Cardiac muscle cell (in vitro differentiated cells and primary cell): ENCODE measurements around the gene AUTS2. TPM values are rescaled to one million over a fixed set of nuclear protein-coding genes. Genes with fewer than 3 reads are reported as not detected.

Source experiments
- DNase-seq, 2 donors: peaks; one replicate each; pipeline versions ENCODE4 v3.0.0 to v3.0.0-alpha.2; 2010 to 2017; ENCODE audit warnings: low read depth in 1 of 2, low spot score in 1 of 2
- H3K27ac ChIP-seq: fragments of 200-600 bp; sonication (generic); 2 replicates; pipeline ENCODE4 v1.5.1; 2016
- H3K27me3 ChIP-seq: fragments of 200-600 bp; sonication (generic); 2 replicates; pipeline ENCODE4 v1.6.0; 2016; ENCODE audit warnings: control low read depth
- H3K36me3 ChIP-seq: fragments of 200-600 bp; sonication (generic); 2 replicates; pipeline ENCODE4 v1.5.1; 2016; ENCODE audit warnings: control low read depth
- H3K4me1 ChIP-seq: fragments of 200-600 bp; sonication (generic); 2 replicates; pipeline ENCODE4 v1.8.1; 2017; ENCODE audit warnings: low read depth, mild to moderate bottlenecking, mixed run types
- H3K4me3 ChIP-seq: fragments of 200-600 bp; sonication (generic); 2 replicates; pipeline ENCODE4 v1.5.1; 2016; ENCODE audit warnings: mild to moderate bottlenecking
- H3K9me3 ChIP-seq: fragments of 200-600 bp; sonication (generic); 2 replicates; pipeline ENCODE4 v1.5.1; 2017; ENCODE audit warnings: low read depth, mild to moderate bottlenecking, control low read depth
- polyA plus RNA-seq: library from polyadenylated mRNA; unstranded; fragments of >200 nt; fragmentation: Nextera tagmentation; extraction: Ambion mirVana; gene quantifications from 2 replicates; pipeline ENCODE4 v1.2.1, GENCODE V29; 2016
- total RNA-seq: library from RNA; depleted of rRNA; stranded (reverse); fragments of >200 nt; gene quantifications from 2 replicates; pipeline ENCODE4 v1.2.3, GENCODE V29; 2016
- TF ChIP-seq, protein P1 (sequence below): IDR thresholded peaks from 2 replicates; pipeline ENCODE4 v1.5.1; 2012; ENCODE audit warnings: low read depth, mild to moderate bottlenecking, low read length

AUTS2 gene
- total and polyA plus RNA-seq, 2 experiments from 2014 or later: 41.0 to 45.5 TPM

- Histone ChIP-seq H3K4me3 (no peak overlapping the region), H3K27ac (no peak overlapping the region)
These were observed 383.4 kb downstream of the AUTS2 start for GRCh38 chr7:69981646-69982045.

DNA sequence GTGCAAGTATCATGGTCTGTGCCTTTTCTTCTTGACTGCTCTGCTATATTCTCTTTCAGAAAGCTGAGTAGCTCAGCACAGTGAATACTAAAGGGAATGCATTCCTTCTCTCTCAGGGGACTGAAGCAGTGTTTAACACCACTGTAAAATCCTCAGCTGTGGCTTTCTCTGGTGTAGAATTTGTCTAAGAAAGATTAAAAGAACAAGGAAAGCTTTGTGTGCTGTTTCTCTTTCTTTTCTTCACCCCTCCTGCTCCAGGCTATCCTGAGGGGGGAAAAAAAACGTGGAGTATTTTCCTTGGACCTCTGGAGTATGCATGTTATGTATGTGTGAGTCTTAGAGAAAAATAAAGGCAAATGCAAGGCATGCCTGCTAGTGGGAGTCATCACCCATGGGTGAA lies 383.9 kb downstream of the AUTS2 start:
- Histone ChIP-seq H3K4me1 (peaks cover 8% of the 10 kb centered on the region), H3K9me3 (no peaks in the 10 kb centered on the region), H3K27ac (peak overlapping the region; percentile 49), H3K27me3 (no peaks in the 10 kb centered on the region), H3K4me3 (no peak overlapping the region), H3K36me3 (no peaks in the 10 kb centered on the region)
- TF ChIP-seq, protein P1, sequence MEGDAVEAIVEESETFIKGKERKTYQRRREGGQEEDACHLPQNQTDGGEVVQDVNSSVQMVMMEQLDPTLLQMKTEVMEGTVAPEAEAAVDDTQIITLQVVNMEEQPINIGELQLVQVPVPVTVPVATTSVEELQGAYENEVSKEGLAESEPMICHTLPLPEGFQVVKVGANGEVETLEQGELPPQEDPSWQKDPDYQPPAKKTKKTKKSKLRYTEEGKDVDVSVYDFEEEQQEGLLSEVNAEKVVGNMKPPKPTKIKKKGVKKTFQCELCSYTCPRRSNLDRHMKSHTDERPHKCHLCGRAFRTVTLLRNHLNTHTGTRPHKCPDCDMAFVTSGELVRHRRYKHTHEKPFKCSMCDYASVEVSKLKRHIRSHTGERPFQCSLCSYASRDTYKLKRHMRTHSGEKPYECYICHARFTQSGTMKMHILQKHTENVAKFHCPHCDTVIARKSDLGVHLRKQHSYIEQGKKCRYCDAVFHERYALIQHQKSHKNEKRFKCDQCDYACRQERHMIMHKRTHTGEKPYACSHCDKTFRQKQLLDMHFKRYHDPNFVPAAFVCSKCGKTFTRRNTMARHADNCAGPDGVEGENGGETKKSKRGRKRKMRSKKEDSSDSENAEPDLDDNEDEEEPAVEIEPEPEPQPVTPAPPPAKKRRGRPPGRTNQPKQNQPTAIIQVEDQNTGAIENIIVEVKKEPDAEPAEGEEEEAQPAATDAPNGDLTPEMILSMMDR: no peak
- DNase-seq: peak; percentile 28 to 85

More at GRCh38 chr7:69981646-69982045, 383.4 kb downstream of the AUTS2 start:
- Histone ChIP-seq H3K4me1 (peaks cover 8% of the 10 kb centered on the region), H3K36me3 (no peaks in the 10 kb centered on the region), H3K27me3 (no peaks in the 10 kb centered on the region), H3K9me3 (no peaks in the 10 kb centered on the region)
- DNase-seq: no peak
- TF ChIP-seq, protein P1: no peak

GRCh38 chr7:69989551-69989950 lies 391.3 kb downstream of the AUTS2 start:
- TF ChIP-seq, protein P1: no peak
- Histone ChIP-seq H3K36me3 (no peaks in the 10 kb centered on the region), H3K4me3 (no peak overlapping the region), H3K9me3 (no peaks in the 10 kb centered on the region), H3K4me1 (peaks cover 15% of the 10 kb centered on the region), H3K27ac (no peak overlapping the region), H3K27me3 (no peaks in the 10 kb centered on the region)
- no peak for DNase-seq

DNA sequence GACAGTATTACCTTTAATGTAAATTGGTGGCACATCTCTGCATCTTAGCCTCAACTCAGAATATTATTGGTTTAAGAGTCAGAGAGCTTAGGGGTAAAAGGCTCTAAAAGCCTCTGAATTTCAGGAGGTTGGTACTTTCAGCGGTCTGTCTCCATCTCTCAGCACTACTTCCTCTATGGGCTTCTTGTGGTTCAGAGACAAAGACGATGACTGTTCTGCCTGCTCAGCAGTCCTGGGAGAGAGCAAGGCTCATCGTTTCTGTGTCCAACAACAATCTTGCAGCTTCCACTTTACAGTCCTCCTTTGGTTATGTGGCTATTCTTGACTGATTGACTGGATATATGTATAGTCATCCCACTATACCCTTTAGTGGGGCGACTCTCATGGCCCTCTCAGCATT lies 394.7 kb downstream of the AUTS2 start:
- no peak for DNase-seq
- TF ChIP-seq, protein P1: no peak
- Histone ChIP-seq H3K27me3 (no peaks in the 10 kb centered on the region), H3K9me3 (no peaks in the 10 kb centered on the region), H3K27ac (no peak overlapping the region), H3K4me1 (peaks cover 21% of the 10 kb centered on the region), H3K4me3 (no peak overlapping the region), H3K36me3 (no peaks in the 10 kb centered on the region)

- no peaks in the 10 kb centered on the region for H3K36me3 ChIP-seq
- no peak overlapping the region for H3K27ac ChIP-seq
- TF ChIP-seq, protein P1: no peak
- no peak overlapping the region for H3K4me3 ChIP-seq
- peaks cover 26% of the 10 kb centered on the region for H3K4me1 ChIP-seq
- no peaks in the 10 kb centered on the region for H3K9me3 ChIP-seq
- H3K27me3 ChIP-seq: no peaks in the 10 kb centered on the region
- no peak for DNase-seq
These were observed 395.9 kb downstream of the AUTS2 start for GRCh38 chr7:69994218-69994617.

DNA sequence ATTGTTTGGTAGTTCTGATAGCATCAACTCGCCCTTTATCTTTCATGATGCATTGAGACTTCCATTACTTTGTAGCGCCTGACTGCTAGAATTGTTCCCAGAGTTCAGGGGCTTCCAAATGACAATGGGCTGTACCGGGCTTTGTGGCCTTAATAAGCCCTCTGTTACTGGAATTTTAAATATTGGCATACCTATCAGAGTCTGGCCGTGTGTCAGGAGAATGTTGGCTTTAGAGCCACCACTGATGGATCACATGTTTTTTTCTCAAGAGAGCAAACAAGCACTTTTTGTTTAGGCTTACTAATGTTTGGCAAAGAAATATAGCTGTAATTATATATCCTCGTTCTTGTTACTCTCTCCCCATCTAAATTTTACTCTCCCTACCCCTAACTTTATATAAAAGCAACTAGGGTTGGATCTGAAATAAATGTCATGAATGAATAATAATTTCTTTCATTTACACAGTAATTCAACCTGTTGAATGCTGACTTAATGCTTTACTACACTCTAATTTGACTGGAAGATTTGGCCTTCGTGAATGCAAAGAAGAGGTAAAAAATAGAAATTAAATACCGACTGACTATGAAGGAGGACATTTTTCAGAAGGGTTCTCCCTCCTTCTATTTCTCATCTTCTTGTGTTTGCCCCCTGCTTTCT lies 396.7 kb downstream of the AUTS2 start:
- TF ChIP-seq, protein P1: no peak
- DNase-seq: no peak
- Histone ChIP-seq H3K27ac (peak overlapping the region; percentile 63), H3K27me3 (no peaks in the 10 kb centered on the region), H3K9me3 (no peaks in the 10 kb centered on the region), H3K4me1 (peaks cover 34% of the 10 kb centered on the region), H3K4me3 (no peak overlapping the region), H3K36me3 (no peaks in the 10 kb centered on the region)
